Common myeloid progenitor, CD34-positive (primary cell): Measurements from ENCODE around the gene NOX5.

Experiments
- CTCF ChIA-PET: fragments of 350-600 bp; sonication (Branson Sonifier 250); formaldehyde crosslinking; loops from one replicate; lab custom pipeline; 2021; ENCODE audit warnings: antibody characterized with exemption; lab: Charles Lee
- POLR2A ChIA-PET: fragments of 350-600 bp; sonication (Branson Sonifier 250); formaldehyde crosslinking; loops from one replicate; lab custom pipeline; 2021; ENCODE audit warnings: antibody characterized with exemption; lab: Charles Lee
- DNase-seq, 3 donors: peaks; one replicate each; pipeline versions ENCODE4 v3.0.0 to v3.0.0-alpha.2; 2013
- H3K27ac ChIP-seq, 2 experiments: 1 replicate in 1 of 2; 2 replicates in 1 of 2; pipeline ENCODE4 v1.7.0; 2013; ENCODE audit warnings: inconsistent platforms in 2 of 2, low read length in 2 of 2, mild to moderate bottlenecking in 2 of 2, low read depth in 1 of 2, moderate library complexity in 1 of 2; ENCODE audit not compliant: severe bottlenecking in 2 of 2, insufficient read depth in 1 of 2, poor library complexity in 1 of 2
- H3K27me3 ChIP-seq, 5 experiments: replicated peaks in 2 of 5; 1 replicate in 3 of 5; 2 replicates in 2 of 5; pipeline versions ENCODE4 v1.6.1 to v1.7.0; 2013; ENCODE audit warnings: low read length in 4 of 5, mild to moderate bottlenecking in 2 of 5, moderate library complexity in 2 of 5, inconsistent platforms in 1 of 5; ENCODE audit not compliant: insufficient read depth in 5 of 5, control insufficient read depth in 4 of 5
- H3K36me3 ChIP-seq, 4 experiments: 1 replicate in 2 of 4; 2 replicates in 2 of 4; pipeline versions ENCODE4 v1.6.1 to v1.7.0; 2013; ENCODE audit warnings: low read length in 3 of 4, control low read depth in 1 of 4, mild to moderate bottlenecking in 1 of 4; ENCODE audit not compliant: control insufficient read depth in 4 of 4, insufficient read depth in 4 of 4
- H3K4me1 ChIP-seq, 4 experiments: 1 replicate in 3 of 4; 2 replicates in 1 of 4; pipeline versions ENCODE4 v1.6.1 to v1.7.1; 2013; ENCODE audit warnings: low read length in 3 of 4, mild to moderate bottlenecking in 3 of 4, control low read depth in 1 of 4, inconsistent platforms in 1 of 4, moderate library complexity in 1 of 4; ENCODE audit not compliant: control insufficient read depth in 4 of 4, insufficient read depth in 4 of 4; ENCODE audit errors: control extremely low read depth in 1 of 4
- H3K4me3 ChIP-seq, 7 experiments: 1 replicate in 4 of 7; 2 replicates in 3 of 7; pipeline versions ENCODE4 v1.5.1 to v1.7.0; 2013; ENCODE audit warnings: mild to moderate bottlenecking in 7 of 7, low read length in 6 of 7, moderate library complexity in 6 of 7, inconsistent platforms in 2 of 7, low read depth in 2 of 7, control low read depth in 1 of 7; ENCODE audit not compliant: insufficient read depth in 4 of 7, control insufficient read depth in 1 of 7; ENCODE audit errors: extremely low read depth in 1 of 7
- H3K9me3 ChIP-seq, 5 experiments: 1 replicate in 4 of 5; 2 replicates in 1 of 5; pipeline versions ENCODE4 v1.6.1 to v1.7.1; 2013; ENCODE audit warnings: low read length in 4 of 5, mild to moderate bottlenecking in 2 of 5, inconsistent platforms in 1 of 5, low read depth in 1 of 5, moderate library complexity in 1 of 5; ENCODE audit not compliant: control insufficient read depth in 4 of 5, insufficient read depth in 2 of 5; ENCODE audit errors: control extremely low read depth in 1 of 5
- WGBS: methylation state at CpG from one replicate; pipeline ENCODE4 v1.1.5; 2013; ENCODE audit not compliant: insufficient coverage; 5-methylcytosine and 5-hydroxymethylcytosine counted together

NOX5 gene

DNA sequence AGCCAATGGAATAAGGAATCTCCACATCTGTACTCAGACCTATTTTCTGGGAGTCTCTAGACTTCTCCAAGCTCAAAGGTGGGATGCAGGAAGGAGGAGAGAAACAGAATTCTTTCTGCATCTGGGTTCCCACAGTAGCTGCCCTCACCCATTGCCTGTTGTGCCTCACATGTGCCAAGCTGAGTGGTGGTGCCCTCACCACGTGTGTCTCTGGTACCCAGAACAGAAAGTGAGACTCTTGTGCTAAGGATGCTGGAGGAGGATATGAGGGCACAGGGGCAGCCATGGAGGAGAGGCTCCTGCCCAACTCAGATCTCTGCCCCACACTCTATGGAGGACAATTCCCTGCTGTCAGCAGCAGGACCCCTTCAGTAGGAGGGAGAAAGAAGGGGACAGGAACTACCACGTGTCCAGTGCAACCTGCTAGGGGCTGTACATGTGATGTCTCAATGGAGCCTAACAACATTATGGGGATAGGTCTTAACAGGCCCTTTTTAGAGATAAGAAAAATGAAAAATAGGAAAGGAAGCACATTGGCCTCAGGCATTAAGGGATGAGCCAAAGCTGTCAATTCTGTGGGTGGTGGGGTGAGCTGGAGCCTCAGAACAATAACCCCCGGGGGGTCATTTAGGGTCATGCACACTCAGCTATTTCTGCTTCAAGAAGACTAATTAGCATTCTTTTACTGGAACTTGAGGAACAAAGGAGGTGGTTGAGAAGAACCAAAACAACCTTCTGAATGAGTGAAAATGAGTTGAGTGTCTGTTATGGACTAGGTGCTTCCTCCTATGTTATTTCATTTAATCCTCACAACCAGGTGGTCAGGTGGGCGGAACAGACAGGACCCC is 16.3 kb upstream of the NOX5 start:
- CTCF ChIA-PET = interaction anchor here (1.7 kb wide), 1 partner anchor 64 kb away, joined by 3 read pairs; no protein-coding TSS in a partner anchor

DNA sequence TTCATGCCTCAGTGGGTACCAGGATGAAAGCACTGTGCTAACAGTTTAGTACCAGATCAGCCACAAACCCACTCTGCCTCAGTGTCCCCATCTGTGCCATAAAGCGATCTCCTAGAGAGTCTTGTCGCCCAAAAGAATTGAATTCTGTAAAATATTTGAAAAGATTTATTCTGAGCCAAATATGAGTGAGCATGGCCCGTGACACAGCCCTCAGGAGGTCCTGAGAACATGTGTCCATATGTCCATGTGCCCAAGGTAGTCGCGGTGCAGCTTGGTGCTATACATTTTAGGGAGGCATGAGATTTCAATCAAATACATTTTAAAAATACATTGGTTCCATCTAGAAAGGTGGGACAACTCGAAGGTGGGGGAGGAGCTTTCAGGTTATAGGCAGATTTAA is 15.4 kb upstream of the NOX5 start:
- ChIA-PET POLR2A (no interaction called here), CTCF (interaction anchor here (1.7 kb wide), 1 partner anchor 63 kb away, joined by 3 read pairs; no protein-coding TSS in a partner anchor)
- no peak for DNase-seq
- no peaks in the 10 kb centered on the region for H3K4me1 ChIP-seq
- H3K9me3 ChIP-seq = no peaks in the 10 kb centered on the region
- H3K27ac ChIP-seq = no peak overlapping the region
- H3K27me3 ChIP-seq = no peaks in the 10 kb centered on the region
- H3K4me3 ChIP-seq = no peak overlapping the region
- 100% methylated on average over 3 of the region's 6 CpGs for WGBS
- no peaks in the 10 kb centered on the region for H3K36me3 ChIP-seq

More for the DNA sequence above, 16.3 kb upstream of the NOX5 start:
- Histone ChIP-seq H3K27ac (no peak overlapping the region), H3K27me3 (no peaks in the 10 kb centered on the region), H3K9me3 (no peaks in the 10 kb centered on the region), H3K4me3 (no peak overlapping the region), H3K4me1 (no peaks in the 10 kb centered on the region), H3K36me3 (no peaks in the 10 kb centered on the region)
- 92% methylated on average over 4 of the region's 4 CpGs for WGBS
- POLR2A ChIA-PET = interaction anchor here (0.6 kb wide), 1 partner anchor 834 kb away, joined by 3 read pairs; no protein-coding TSS in a partner anchor
- DNase-seq = no peak

- no peak overlapping the region for H3K27ac ChIP-seq
- no peaks in the 10 kb centered on the region for H3K4me1 ChIP-seq
- H3K4me3 ChIP-seq = no peak overlapping the region
- H3K9me3 ChIP-seq = peaks cover 0 to 2% (median 0%) of the 10 kb centered on the region in 5 experiments
- 77% methylated on average over 5 of the region's 5 CpGs for WGBS
- no peak for DNase-seq
- CTCF ChIA-PET = no interaction called here
- POLR2A ChIA-PET = no interaction called here
- H3K27me3 ChIP-seq = no peaks in the 10 kb centered on the region
- no peaks in the 10 kb centered on the region for H3K36me3 ChIP-seq
These were observed 14.4 kb upstream of the NOX5 start for GRCh38 chr15:69000091-69000490.

DNA sequence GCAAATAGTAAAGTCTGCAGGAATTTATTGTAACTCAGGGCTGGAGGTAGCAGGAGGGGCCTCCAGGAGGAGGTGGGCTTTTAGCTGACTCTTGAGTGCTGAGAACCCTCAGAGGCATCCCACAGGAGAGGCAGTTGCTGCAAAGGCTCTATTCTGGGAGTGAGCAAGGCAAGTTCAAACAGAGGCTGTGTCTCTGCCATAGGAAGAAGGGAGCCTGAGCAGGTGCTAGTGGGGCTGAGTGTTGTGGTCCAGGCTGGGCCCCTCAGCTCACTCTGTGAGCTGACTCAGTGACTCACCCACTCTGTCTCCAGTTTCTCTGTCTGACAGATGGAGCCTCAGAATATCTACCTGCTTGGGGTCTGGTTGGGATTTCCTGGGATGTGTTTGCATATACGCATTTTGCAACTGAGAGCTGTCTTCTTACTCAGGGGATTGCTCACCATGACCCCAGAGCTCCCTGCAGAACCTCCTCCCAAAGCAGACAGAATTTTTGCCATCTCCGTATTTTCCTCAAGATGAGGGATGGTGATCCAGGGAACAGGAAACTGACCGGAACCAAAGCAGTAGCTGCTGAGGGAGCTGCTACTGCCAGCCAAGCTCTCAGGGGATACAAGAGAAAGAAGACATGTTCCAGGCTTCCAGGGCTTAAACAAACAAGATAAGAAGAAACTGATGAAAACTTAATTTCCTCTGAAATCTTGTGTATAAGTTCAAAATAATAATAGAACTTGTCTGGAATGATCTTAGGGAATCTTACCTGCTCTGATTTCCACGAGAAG is 13.6 kb upstream of the NOX5 start:
- WGBS = 86% methylated on average over 2 of the region's 4 CpGs
- H3K4me1 ChIP-seq = no peaks in the 10 kb centered on the region
- CTCF ChIA-PET = no interaction called here
- no peaks in the 10 kb centered on the region for H3K27me3 ChIP-seq
- POLR2A ChIA-PET = no interaction called here
- no peak overlapping the region for H3K4me3 ChIP-seq
- H3K27ac ChIP-seq = no peak overlapping the region
- no peaks in the 10 kb centered on the region for H3K36me3 ChIP-seq
- DNase-seq = no peak
- H3K9me3 ChIP-seq = peaks cover 0 to 2% (median 0%) of the 10 kb centered on the region in 5 experiments

- no peaks in the 10 kb centered on the region for H3K4me1 ChIP-seq
- ChIA-PET POLR2A (no interaction called here), CTCF (no interaction called here)
- no peak for DNase-seq
- no peaks in the 10 kb centered on the region for H3K27me3 ChIP-seq
- no peak overlapping the region for H3K27ac ChIP-seq
- no peaks in the 10 kb centered on the region for H3K36me3 ChIP-seq
- H3K4me3 ChIP-seq = no peak overlapping the region
- peaks cover 1 to 6% (median 3%) of the 10 kb centered on the region in 5 experiments for H3K9me3 ChIP-seq
- no CpG with 5 or more reads among the region's 4 CpGs for WGBS
These were observed 11.7 kb upstream of the NOX5 start for GRCh38 chr15:69002783-69003182.

GRCh38 chr15:69004011-69004410 is 10.5 kb upstream of the NOX5 start:
- 94% methylated on average over 2 of the region's 2 CpGs for WGBS
- H3K27me3 ChIP-seq = no peaks in the 10 kb centered on the region
- peaks cover 1 to 17% (median 6%) of the 10 kb centered on the region in 5 experiments for H3K9me3 ChIP-seq
- no peak overlapping the region for H3K27ac ChIP-seq
- H3K36me3 ChIP-seq = no peaks in the 10 kb centered on the region
- CTCF ChIA-PET = no interaction called here
- no peak overlapping the region for H3K4me3 ChIP-seq
- POLR2A ChIA-PET = no interaction called here
- no peaks in the 10 kb centered on the region for H3K4me1 ChIP-seq
- no peak for DNase-seq

- CTCF ChIA-PET = interaction anchor here (0.6 kb wide), 1 partner anchor 50 kb away, joined by 4 read pairs; no protein-coding TSS in a partner anchor
- POLR2A ChIA-PET = no interaction called here
- no peak for DNase-seq
- Histone ChIP-seq H3K4me1 (no peaks in the 10 kb centered on the region), H3K4me3 (no peak overlapping the region), H3K9me3 (peaks cover 1 to 20% (median 7%) of the 10 kb centered on the region in 5 experiments), H3K27me3 (no peaks in the 10 kb centered on the region), H3K27ac (no peak overlapping the region), H3K36me3 (no peaks in the 10 kb centered on the region)
These were observed 6.4 kb upstream of the NOX5 start for GRCh38 chr15:69008056-69008455.
